HG02763 (cell line): ENCODE results near the gene TULP4.

ENCODE experiments used
- ATAC-seq: cut with Tn5 transposase; IDR thresholded peaks from one replicate; pipeline ENCODE4 v1.9.1; 2021; ENCODE audit warnings: mild to moderate bottlenecking, moderate library complexity; ENCODE audit not compliant: unreplicated experiment

Gene TULP4

DNA sequence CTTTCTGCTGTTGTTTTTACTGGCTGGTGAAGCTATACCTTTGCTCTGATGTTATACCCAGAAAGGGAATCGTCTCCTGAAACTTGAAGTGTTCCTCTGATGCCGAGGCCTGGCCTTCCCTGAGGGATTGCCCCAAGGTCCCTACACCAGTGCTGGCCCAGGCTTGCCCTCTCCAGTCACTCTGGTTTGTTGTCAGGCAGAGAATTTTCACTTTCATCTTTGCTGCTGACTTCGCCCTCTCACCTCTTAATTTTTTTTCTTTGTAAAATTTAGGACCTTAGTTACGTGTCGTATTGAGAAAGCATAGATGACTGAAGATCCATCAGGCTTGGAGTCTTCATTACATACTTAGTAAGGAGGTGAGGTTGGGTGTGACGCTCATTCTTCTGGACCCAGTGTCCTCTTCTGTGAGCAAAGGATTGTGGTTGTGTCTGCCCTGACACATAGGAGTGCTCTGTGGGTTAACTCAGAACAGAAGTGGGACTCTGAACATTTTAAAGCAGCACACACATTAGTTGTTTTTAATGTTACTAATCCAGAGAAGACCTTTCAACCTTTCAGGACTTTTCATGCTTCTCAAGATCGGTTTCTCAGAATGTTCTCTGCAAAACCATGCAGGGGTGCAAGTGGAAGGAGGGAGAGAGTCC is 45.4 kb downstream of the TULP4 start:
- ATAC-seq = peak; percentile 54

DNA sequence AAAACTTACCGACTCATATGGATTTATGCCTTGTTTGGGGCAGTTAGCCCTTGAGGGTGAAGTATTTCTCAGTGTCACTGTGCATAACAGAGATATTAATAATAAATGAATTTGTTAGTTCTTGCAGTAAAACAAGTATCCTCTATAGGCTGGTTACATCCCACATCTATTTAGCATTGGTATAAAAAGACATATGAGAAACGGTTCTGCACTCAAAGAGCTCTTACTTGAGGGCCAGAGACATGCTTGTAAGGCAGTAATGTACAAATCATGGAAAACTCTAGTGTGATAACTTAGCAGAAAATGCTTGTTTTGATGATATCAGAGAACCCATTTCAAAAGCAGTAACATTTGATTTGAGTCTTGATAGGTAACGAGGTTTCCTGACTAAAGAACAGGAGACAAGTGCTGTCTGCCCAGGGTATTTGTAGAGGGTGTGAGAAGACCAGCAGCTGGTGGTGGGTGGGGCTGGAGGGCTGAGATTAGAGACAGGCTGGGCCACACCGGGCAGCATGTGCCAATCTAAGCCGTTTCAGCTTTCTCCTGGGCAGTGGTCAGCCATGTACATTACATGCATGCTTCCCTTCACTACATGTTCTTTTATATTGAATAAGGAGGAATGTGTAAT is 46.3 kb downstream of the TULP4 start:
- ATAC-seq = no peak

DNA sequence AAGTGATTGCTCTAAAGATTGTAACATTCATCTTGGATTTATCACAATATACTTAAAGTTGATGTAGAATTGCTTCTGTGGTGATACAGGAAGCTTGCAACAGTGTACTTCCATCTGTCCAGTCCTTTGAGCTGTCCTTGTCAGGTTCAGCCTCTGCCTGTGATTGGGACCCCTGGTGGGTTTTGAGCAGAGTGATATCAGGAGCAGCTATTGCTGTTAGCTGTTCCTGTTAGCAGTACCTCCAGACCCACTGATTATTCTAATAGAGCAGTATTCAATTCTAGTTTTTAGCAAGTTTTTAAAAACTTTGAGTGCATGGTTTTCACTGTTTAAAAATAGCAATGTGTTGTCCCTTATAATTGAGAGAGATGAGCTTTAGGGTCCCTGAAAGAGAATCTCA is 48.8 kb downstream of the TULP4 start:
- no peak for ATAC-seq

- no peak for ATAC-seq
Measured at GRCh38 chr6:158361961-158362669, 49.9 kb downstream of the TULP4 start.

- ATAC-seq = no peak
Measured at GRCh38 chr6:158366363-158366762, 54.1 kb downstream of the TULP4 start.

- ATAC-seq = no peak
Measured at GRCh38 chr6:158367816-158368215, 55.6 kb downstream of the TULP4 start.

DNA sequence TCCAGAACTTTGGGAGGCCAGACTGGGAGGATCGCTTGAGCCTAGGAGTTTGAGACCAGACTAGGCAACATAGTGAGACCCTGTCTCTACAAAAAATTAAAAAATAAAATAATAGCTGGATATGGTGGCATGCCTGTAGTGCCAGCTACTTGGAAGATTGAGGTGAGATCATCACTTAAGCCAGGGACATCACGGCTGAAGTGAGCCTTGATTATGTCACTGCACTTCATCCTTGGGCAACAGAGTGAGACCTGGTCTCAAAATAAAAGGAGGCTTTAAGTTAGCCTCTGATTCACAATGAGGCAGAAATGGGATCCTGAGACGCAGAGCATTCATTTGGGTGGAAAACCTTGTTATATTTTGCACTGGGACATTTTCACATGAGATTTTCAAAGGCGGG is 57.0 kb downstream of the TULP4 start:
- ATAC-seq = no peak

GRCh38 chr6:158370805-158371204 is 58.5 kb downstream of the TULP4 start:
- ATAC-seq = no peak

DNA sequence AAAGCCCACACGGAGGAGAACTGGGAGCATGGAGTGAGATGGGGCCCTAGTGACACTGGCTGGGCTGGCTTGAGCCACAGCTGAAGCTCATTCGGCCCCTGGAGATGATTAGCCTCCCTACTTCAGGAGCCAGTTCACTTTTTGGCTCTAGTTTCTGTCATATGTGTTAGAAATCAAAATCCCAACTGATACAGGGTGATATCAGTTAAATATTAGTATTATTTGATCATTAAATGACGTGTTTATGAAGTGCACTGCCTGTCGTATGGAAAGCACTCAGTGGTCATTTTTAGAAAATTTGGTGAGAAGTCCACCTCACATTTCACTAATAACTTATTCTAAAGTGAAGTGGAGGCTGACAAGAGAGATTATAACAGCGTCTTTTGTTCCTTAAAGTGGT is 59.0 kb downstream of the TULP4 start:
- ATAC-seq = no peak

GRCh38 chr6:158372574-158372973 is 60.3 kb downstream of the TULP4 start:
- no peak for ATAC-seq

GRCh38 chr6:158373214-158373613 is 60.9 kb downstream of the TULP4 start:
- ATAC-seq = no peak

DNA sequence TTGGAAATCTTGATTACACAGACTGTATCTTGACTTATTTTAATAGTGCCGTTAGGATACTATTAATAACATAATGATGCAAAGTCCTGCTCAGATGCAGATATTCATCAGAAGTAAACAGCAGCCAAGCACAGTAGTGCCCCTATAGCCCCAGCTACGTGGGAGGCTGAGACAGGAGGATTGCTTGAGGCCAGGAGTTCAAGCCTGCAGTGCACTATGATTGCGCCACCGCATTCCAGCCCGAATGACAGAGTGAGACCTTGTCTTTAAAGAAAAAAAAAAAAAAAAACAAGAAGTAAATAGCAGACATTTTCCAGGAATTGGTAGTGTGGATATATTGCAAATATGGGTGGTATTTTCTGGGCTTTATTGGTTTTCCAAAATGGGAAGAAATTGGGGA is 61.8 kb downstream of the TULP4 start:
- no peak for ATAC-seq

- ATAC-seq = no peak
Measured at GRCh38 chr6:158376631-158377081, 64.4 kb downstream of the TULP4 start.

GRCh38 chr6:158377860-158378259 is 65.6 kb downstream of the TULP4 start:
- ATAC-seq = no peak

DNA sequence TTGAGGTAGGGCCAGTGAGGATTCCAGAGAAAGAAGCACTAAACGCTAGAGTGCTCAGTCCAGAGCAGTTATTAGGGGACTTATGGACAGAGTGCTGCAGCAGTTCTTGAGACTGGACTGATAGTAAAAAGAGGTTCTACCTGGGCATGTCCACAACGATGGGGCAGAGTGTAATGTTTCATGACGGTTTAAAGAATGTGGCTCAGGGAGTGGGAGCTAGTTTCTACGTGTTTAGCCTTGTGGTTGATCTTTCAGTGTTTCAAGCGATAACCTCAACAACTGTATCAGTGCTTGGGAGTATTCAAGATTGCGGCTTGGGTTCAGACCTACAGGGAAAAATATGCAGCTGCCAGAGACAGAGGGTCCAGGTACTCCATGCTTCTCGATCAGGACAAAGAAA is 67.1 kb downstream of the TULP4 start:
- no peak for ATAC-seq

GRCh38 chr6:158381214-158381613 is 68.9 kb downstream of the TULP4 start:
- ATAC-seq = no peak

- ATAC-seq = no peak
Measured at GRCh38 chr6:158382491-158382890, 70.2 kb downstream of the TULP4 start.

GRCh38 chr6:158383057-158383456 is 70.8 kb downstream of the TULP4 start:
- no peak for ATAC-seq

- ATAC-seq = no peak
Measured at GRCh38 chr6:158383542-158383941, 71.3 kb downstream of the TULP4 start.

GRCh38 chr6:158384671-158385110 is 72.4 kb downstream of the TULP4 start:
- no peak for ATAC-seq

DNA sequence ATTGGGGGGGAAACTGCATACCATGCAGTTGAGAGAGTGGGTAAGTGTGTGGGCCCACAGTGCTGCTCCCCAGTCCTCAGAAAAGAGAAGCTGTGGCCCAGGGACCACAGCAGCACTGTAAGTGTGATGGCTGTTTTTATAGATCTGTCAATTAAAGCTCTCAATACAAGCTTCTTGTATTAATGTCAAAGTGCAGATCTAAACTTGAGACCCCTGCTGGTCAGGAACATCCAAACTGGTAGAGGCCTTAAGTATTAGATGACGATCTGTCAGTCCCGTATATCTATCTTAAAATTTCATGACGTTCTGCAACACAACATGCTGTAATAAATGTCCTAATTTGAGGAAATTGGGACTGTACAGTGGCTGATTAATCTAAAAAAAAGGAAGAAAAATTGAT is 74.8 kb downstream of the TULP4 start:
- ATAC-seq = no peak

GRCh38 chr6:158387578-158387977 is 75.3 kb downstream of the TULP4 start:
- no peak for ATAC-seq
